GM12878 (cell line): Measurements from ENCODE around the gene FGFBP1. TPM values are rescaled to one million over a fixed set of nuclear protein-coding genes. Genes with fewer than 3 reads are reported as not detected.

Experiments used
- ATAC-seq: fragments of 200-7000 bp; cut with Tn5 transposase; 3 replicates; pipeline ENCODE4 v1.9.1; 2020; ENCODE audit warnings: mild to moderate bottlenecking, moderate library complexity
- BruUV-seq: library from RNA; stranded (reverse); fragments of 400-500 nt; replicated peaks from 2 replicates; lab custom pipeline; 2021; lab: Mats Ljungman, UMichigan
- CTCF ChIA-PET: fragments of 300-600 bp; sonication (Branson Sonifier 250); formaldehyde crosslinking; extraction: SDS; loops from one replicate; lab custom pipeline; 2021; ENCODE audit warnings: inconsistent platforms; lab: Yijun Ruan, JAX
- POLR2A ChIA-PET: fragments of 350-600 bp; formaldehyde crosslinking; extraction: SDS; loops from one replicate; lab custom pipeline; 2021; ENCODE audit warnings: inconsistent platforms; lab: Charles Lee
- RAD21 ChIA-PET: fragments of 300-600 bp; sonication (Branson Sonifier 250); formaldehyde crosslinking; loops from one replicate; lab custom pipeline; 2023; ENCODE audit warnings: antibody characterized with exemption; ENCODE audit not compliant: unreplicated experiment; lab: Charles Lee
- SMC1A ChIA-PET: fragments of 300-600 bp; sonication (Branson Sonifier 250); formaldehyde crosslinking; loops from one replicate; lab custom pipeline; 2023; ENCODE audit not compliant: unreplicated experiment, uncharacterized antibody; lab: Charles Lee
- DNase-seq: peaks from one replicate; pipeline ENCODE4 v3.0.0-alpha.2; 2011; ENCODE audit warnings: low read depth, low spot score
- FAIRE-seq: peaks from 3 replicates; lab custom pipeline; 2011; peaks lifted over from hg19 to GRCh38; lab: Jason Lieb, UNC
- H2AFZ ChIP-seq: 2 replicates; pipeline ENCODE4 v1.6.0; 2011; ENCODE audit warnings: low read depth, low read length, control low read depth; ENCODE audit not compliant: control insufficient read depth
- H3K27ac ChIP-seq: 2 replicates; pipeline ENCODE4 v1.5.1; 2011; ENCODE audit warnings: control low read depth; ENCODE audit not compliant: control insufficient read depth, insufficient read depth
- H3K27me3 ChIP-seq, 2 experiments: replicated peaks in 1 of 2; 2 replicates each; pipeline versions ENCODE4 v1.6.0 to v1.6.1; 2011; ENCODE audit warnings: low read length in 1 of 2; ENCODE audit not compliant: control insufficient read depth in 2 of 2, insufficient read depth in 2 of 2
- H3K36me3 ChIP-seq, 2 experiments: 2 replicates each; pipeline ENCODE4 v1.5.1; 2011; ENCODE audit warnings: low read length in 1 of 2; ENCODE audit not compliant: control insufficient read depth in 2 of 2, insufficient read depth in 2 of 2
- H3K4me1 ChIP-seq: 2 replicates; pipeline ENCODE4 v1.6.1; 2011; ENCODE audit warnings: mild to moderate bottlenecking, low read length, moderate library complexity, mixed read lengths; ENCODE audit not compliant: control insufficient read depth, insufficient read depth
- H3K4me2 ChIP-seq: 2 replicates; pipeline ENCODE4 v1.6.0; 2011; ENCODE audit warnings: control low read depth; ENCODE audit not compliant: control insufficient read depth, insufficient read depth
- H3K4me3 ChIP-seq: fragments of 200-600 bp; sonication (generic); 2 replicates; pipeline ENCODE4 v1.5.1; 2016
- H3K79me2 ChIP-seq: 2 replicates; pipeline ENCODE4 v1.6.0; 2011; ENCODE audit warnings: low read length; ENCODE audit not compliant: control insufficient read depth, insufficient read depth
- H3K9ac ChIP-seq: 2 replicates; pipeline ENCODE4 v1.8.0; 2011; ENCODE audit warnings: low read length, control low read depth, mixed read lengths; ENCODE audit not compliant: control insufficient read depth, insufficient read depth
- H3K9me3 ChIP-seq: replicated peaks from 3 replicates; pipeline ENCODE4 v1.5.1; 2011; ENCODE audit warnings: mild to moderate bottlenecking, low read length; ENCODE audit not compliant: control insufficient read depth, insufficient read depth
- H4K20me1 ChIP-seq: 2 replicates; pipeline ENCODE4 v1.6.0; 2011; ENCODE audit not compliant: control insufficient read depth, insufficient read depth
- BHLHE40 ChIP-seq, 2 experiments: fragments of 450-650 bp in 1 of 2; IDR thresholded peaks; 2 replicates each; pipeline ENCODE4 v1.6.1; 2011 to 2017; ENCODE audit warnings: low read depth in 2 of 2, borderline replicate concordance in 1 of 2, improper control_type of control experiment in 1 of 2, low read length in 1 of 2, mild to moderate bottlenecking in 1 of 2
- CUX1 ChIP-seq: IDR thresholded peaks from 2 replicates; pipeline ENCODE4 v1.6.1; 2012; ENCODE audit warnings: improper control_type of control experiment, low read depth, low read length; ENCODE audit not compliant: insufficient replicate concordance
- PAX8 ChIP-seq: fragments of 450-650 bp; IDR thresholded peaks from 2 replicates; pipeline ENCODE4 v1.6.1; 2017; ENCODE audit warnings: mild to moderate bottlenecking, moderate library complexity
- RCOR1 ChIP-seq: conservative IDR thresholded peaks from 2 replicates; pipeline ENCODE4 v1.6.1; 2012; ENCODE audit warnings: low read depth, low read length, improper control_type of control experiment
- WGBS: methylation state at CpG from one replicate; pipeline ENCODE4 v1.1.6; 2016; ENCODE audit warnings: low lambda C conversion rate; ENCODE audit not compliant: insufficient replicate concordance, insufficient coverage; ENCODE audit errors: missing lambda C conversion rate; 5-methylcytosine and 5-hydroxymethylcytosine counted together
- in situ Hi-C: fragments of 300-500 bp; cut with MboI; formaldehyde crosslinking; loops from 9 replicates; pipeline ENCODE4 v1.14.3; 2018; ENCODE audit warnings: mixed read lengths
- intact Hi-C: fragments of 100-400 bp; cut with micrococcal nuclease; formaldehyde crosslinking; loops from one replicate; pipeline ENCODE4 v1.14.2; 2022; ENCODE audit not compliant: unreplicated experiment
- polyA plus RNA-seq, 11 experiments: library from polyadenylated mRNA; depleted of rRNA in 4 of 11; unstranded in 6 of 11; stranded (reverse) in 5 of 11; fragments of >200 nt; fragmentation: Nextera tagmentation in 4 of 11; fragmentation: Illumina TruSeq in 1 of 11; extraction: Ambion mirVana in 4 of 11; extraction: Trizol in 1 of 11; gene quantifications; 1 replicate in 1 of 11; 2 replicates in 10 of 11; pipeline versions ENCODE4 v1.2.1 to v1.2.3, GENCODE V29; 2011 to 2016; ENCODE audit warnings: inconsistent platforms in 2 of 11, missing spikeins in 2 of 11, low read depth in 1 of 11
- total RNA-seq, 4 experiments: library from RNA; depleted of rRNA in 3 of 4; stranded (reverse); fragments of >200 nt in 3 of 4; fragmentation: Illumina TruSeq in 1 of 4; extraction: Trizol in 1 of 4; gene quantifications; 2 replicates each; pipeline versions ENCODE4 v1.2.1 to v1.2.3, GENCODE V29; 2013 to 2021
- TF ChIP-seq, protein P1 (sequence below): fragments of 450-650 bp; IDR thresholded peaks from 2 replicates; pipeline ENCODE4 v1.6.1; 2017; ENCODE audit warnings: mild to moderate bottlenecking, low read depth, inconsistent platforms; ENCODE audit not compliant: poor library complexity, severe bottlenecking

FGFBP1 gene
- total and polyA plus RNA-seq, 10 of the 15 experiments (the other 5 are each of a cell fraction or from before 2014, with no cell fraction given): 0.09 to 0.11 (median 0.09) TPM; not detected in 7

- ChIA-PET POLR2A (no interaction called here), RAD21 (interaction anchor here (1.0 kb wide), 1 partner anchor 9 kb away, joined by 3 read pairs; no protein-coding TSS in a partner anchor), SMC1A (no interaction called here), CTCF (interaction anchor here (1.0 to 2.4 kb wide), 2 partner anchors 8 to 65 kb away, joined by 4 to 6 read pairs; no protein-coding TSS in a partner anchor)
- no peaks in the 10 kb centered on the region for H4K20me1 ChIP-seq
- H3K27ac ChIP-seq: no peak overlapping the region
- ATAC-seq (no peak), FAIRE-seq (no peak), DNase-seq (no peak)
- no peak overlapping the region for H3K4me2 ChIP-seq
- H3K36me3 ChIP-seq: no peaks in the 10 kb centered on the region
- WGBS: 8% methylated on average over 8 of the region's 8 CpGs
- H3K27me3 ChIP-seq: no peaks in the 10 kb centered on the region
- H3K4me3 ChIP-seq: no peak overlapping the region
- H3K79me2 ChIP-seq: no peaks in the 10 kb centered on the region
- H2AFZ ChIP-seq: no peak overlapping the region
- no peaks in the 10 kb centered on the region; the same call in 2 of the 3 replicates for H3K9me3 ChIP-seq
- intact Hi-C loops: no loop called here
- BruUV-seq: no TSS peak
- no peak overlapping the region for H3K9ac ChIP-seq
- in situ Hi-C loops: no loop called here
- no peaks in the 10 kb centered on the region for H3K4me1 ChIP-seq
- TF ChIP-seq CUX1 (no peak), BHLHE40 (IDR thresholded peaks at IDR 0.05; ENCODE audit: borderline replicate concordance in 1 of 2, low read depth in 2 of 2, low read length in 1 of 2) (no peak), RCOR1 (no peak), PAX8 (no peak)
- TF ChIP-seq, protein P1, sequence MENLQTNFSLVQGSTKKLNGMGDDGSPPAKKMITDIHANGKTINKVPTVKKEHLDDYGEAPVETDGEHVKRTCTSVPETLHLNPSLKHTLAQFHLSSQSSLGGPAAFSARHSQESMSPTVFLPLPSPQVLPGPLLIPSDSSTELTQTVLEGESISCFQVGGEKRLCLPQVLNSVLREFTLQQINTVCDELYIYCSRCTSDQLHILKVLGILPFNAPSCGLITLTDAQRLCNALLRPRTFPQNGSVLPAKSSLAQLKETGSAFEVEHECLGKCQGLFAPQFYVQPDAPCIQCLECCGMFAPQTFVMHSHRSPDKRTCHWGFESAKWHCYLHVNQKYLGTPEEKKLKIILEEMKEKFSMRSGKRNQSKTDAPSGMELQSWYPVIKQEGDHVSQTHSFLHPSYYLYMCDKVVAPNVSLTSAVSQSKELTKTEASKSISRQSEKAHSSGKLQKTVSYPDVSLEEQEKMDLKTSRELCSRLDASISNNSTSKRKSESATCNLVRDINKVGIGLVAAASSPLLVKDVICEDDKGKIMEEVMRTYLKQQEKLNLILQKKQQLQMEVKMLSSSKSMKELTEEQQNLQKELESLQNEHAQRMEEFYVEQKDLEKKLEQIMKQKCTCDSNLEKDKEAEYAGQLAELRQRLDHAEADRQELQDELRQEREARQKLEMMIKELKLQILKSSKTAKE: no peak
These were observed 9.1 kb upstream of the FGFBP1 start for GRCh38 chr4:15947684-15948083.
